ENCODE results near the gene CERCAM. TPM values are rescaled to one million over a fixed set of nuclear protein-coding genes. Genes with fewer than 3 reads are reported as not detected.

CERCAM gene
- total RNA-seq, 1 experiment from 2014 or later, result 19.1 TPM

DNA sequence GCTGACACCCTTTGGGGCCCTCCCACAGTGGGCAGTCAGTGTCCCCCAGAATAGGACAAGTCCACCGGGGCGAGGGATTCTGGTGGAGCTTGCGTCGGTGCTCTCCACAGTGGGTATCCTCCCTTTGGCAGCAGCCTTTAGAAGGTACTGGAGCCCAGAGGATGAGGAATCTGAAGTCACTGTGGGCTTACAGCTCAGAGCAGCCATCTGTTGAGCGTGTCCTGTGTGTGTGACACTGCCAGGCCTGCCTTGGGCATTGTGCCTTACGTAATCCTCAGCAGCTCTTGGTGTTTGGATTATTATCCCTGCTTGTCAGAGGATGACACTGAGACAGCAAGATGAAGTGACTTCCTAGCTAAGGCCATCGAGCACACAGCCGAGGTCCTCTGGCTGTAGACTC, 36.9 kb upstream of the CERCAM start:
- no peak overlapping the region for H3K4me2 ChIP-seq (ENCODE audit: low read length)
- no peaks in the 10 kb centered on the region for H3F3A ChIP-seq (ENCODE audit: low read length, unreplicated experiment)
- H3K9me3 ChIP-seq (ENCODE audit: low read length), result no peaks in the 10 kb centered on the region
- DNase-seq (no peak), ATAC-seq (no peak)
- no peaks in the 10 kb centered on the region for H3K27me3 ChIP-seq (ENCODE audit: low read length)
- no peaks in the 10 kb centered on the region for H3K79me2 ChIP-seq (ENCODE audit: low read length)
- no peaks in the 10 kb centered on the region for H4K20me1 ChIP-seq (ENCODE audit: low read length)
- H3K9me2 ChIP-seq (replicated peaks; ENCODE audit: low read length), result no peaks in the 10 kb centered on the region
- no peak overlapping the region for H3K27ac ChIP-seq (ENCODE audit: low read length)
- CTCF ChIA-PET, result no interaction called here
- no peaks in the 10 kb centered on the region for H3K4me1 ChIP-seq (ENCODE audit: insufficient read depth, low read length)
- POLR2A ChIA-PET (ENCODE audit: unreplicated experiment), result no interaction called here
- H3K9ac ChIP-seq (ENCODE audit: low read length), result no peak overlapping the region
- TF ChIP-seq, protein P1, sequence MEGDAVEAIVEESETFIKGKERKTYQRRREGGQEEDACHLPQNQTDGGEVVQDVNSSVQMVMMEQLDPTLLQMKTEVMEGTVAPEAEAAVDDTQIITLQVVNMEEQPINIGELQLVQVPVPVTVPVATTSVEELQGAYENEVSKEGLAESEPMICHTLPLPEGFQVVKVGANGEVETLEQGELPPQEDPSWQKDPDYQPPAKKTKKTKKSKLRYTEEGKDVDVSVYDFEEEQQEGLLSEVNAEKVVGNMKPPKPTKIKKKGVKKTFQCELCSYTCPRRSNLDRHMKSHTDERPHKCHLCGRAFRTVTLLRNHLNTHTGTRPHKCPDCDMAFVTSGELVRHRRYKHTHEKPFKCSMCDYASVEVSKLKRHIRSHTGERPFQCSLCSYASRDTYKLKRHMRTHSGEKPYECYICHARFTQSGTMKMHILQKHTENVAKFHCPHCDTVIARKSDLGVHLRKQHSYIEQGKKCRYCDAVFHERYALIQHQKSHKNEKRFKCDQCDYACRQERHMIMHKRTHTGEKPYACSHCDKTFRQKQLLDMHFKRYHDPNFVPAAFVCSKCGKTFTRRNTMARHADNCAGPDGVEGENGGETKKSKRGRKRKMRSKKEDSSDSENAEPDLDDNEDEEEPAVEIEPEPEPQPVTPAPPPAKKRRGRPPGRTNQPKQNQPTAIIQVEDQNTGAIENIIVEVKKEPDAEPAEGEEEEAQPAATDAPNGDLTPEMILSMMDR (conservative IDR thresholded peaks at IDR 0.05; ENCODE audit: low read depth, low read length), result no peak
- TF ChIP-seq EZH2phosphoT487 (IDR thresholded peaks at IDR 0.05; ENCODE audit: borderline replicate concordance, low read length) (no peak), EZH2 (IDR thresholded peaks at IDR 0.05; ENCODE audit: low read length, unreplicated experiment) (no peak)
- BruUV-seq (replicated peaks), result no TSS peak
- no peak overlapping the region for H3K4me3 ChIP-seq (ENCODE audit: low read length)
- H3K36me3 ChIP-seq (ENCODE audit: low read depth, low read length), result peaks cover 2% of the 10 kb centered on the region; the same call in 1 of the 2 replicates
- H2AFZ ChIP-seq (ENCODE audit: low read length), result no peak overlapping the region
- intact Hi-C loops (cut with micrococcal nuclease), result no loop called here

GRCh38 chr9:128384801-128385495, 35.7 kb upstream of the CERCAM start:
- TF ChIP-seq, protein P1 (conservative IDR thresholded peaks at IDR 0.05; ENCODE audit: low read depth, low read length), result no peak
- TF ChIP-seq EZH2phosphoT487 (IDR thresholded peaks at IDR 0.05; ENCODE audit: borderline replicate concordance, low read length) (no peak), EZH2 (IDR thresholded peaks at IDR 0.05; ENCODE audit: low read length, unreplicated experiment) (no peak)
- Histone ChIP-seq H2AFZ (ENCODE audit: low read length) (no peak overlapping the region), H3K9ac (ENCODE audit: low read length) (no peak overlapping the region), H3K27me3 (ENCODE audit: low read length) (no peaks in the 10 kb centered on the region), H3K27ac (ENCODE audit: low read length) (no peak overlapping the region), H3F3A (ENCODE audit: low read length, unreplicated experiment) (no peaks in the 10 kb centered on the region), H3K4me3 (ENCODE audit: low read length) (no peak overlapping the region), H3K9me3 (ENCODE audit: low read length) (no peaks in the 10 kb centered on the region), H3K9me2 (replicated peaks; ENCODE audit: low read length) (no peaks in the 10 kb centered on the region), H4K20me1 (ENCODE audit: low read length) (no peaks in the 10 kb centered on the region), H3K79me2 (ENCODE audit: low read length) (no peaks in the 10 kb centered on the region), H3K36me3 (ENCODE audit: low read depth, low read length) (peaks cover 2% of the 10 kb centered on the region; the same call in 1 of the 2 replicates), H3K4me1 (ENCODE audit: insufficient read depth, low read length) (no peaks in the 10 kb centered on the region), H3K4me2 (ENCODE audit: low read length) (no peak overlapping the region)
- ATAC-seq, result no peak
- DNase-seq, result no peak
- intact Hi-C loops (cut with micrococcal nuclease), result no loop called here
- no TSS peak for BruUV-seq (replicated peaks)
- CTCF ChIA-PET, result no interaction called here
- POLR2A ChIA-PET (ENCODE audit: unreplicated experiment), result interaction anchor here (0.6 kb wide), 1 partner anchor 14 kb away, joined by 12 read pairs; the partner anchor contains the start of gene URM1

Data from PC-3 (cell line).